ENCODE data around the gene SP3. TPM values are rescaled to one million over a fixed set of nuclear protein-coding genes. Genes with fewer than 3 reads are reported as not detected.

Gene SP3
- total RNA-seq, 4 donors from 2014 or later, result 57.1 to 106 (median 86.3) TPM

- H3K27ac ChIP-seq, result no peak overlapping the region
- H3K27me3 ChIP-seq, result no peaks in the 10 kb centered on the region
- no peak for TF ChIP-seq CTCF (IDR thresholded peaks at IDR 0.05)
- no peak for TF ChIP-seq POLR2A (IDR thresholded peaks at IDR 0.05)
- peaks cover 0 to 28% (median 5%) of the 10 kb centered on the region in 4 donors for H3K4me1 ChIP-seq
- no peaks in the 10 kb centered on the region for H3K36me3 ChIP-seq
- no peaks in the 10 kb centered on the region for H3K9me3 ChIP-seq
- H3K4me3 ChIP-seq, result no peak overlapping the region
- no peak for DNase-seq
These were observed 24.7 kb upstream of the SP3 start for GRCh38 chr2:173989884-173990215.

GRCh38 chr2:173989160-173989883 lies 24.1 kb upstream of the SP3 start:
- H3K9me3 ChIP-seq, result no peaks in the 10 kb centered on the region
- no peak overlapping the region for H3K4me3 ChIP-seq
- H3K27me3 ChIP-seq, result no peaks in the 10 kb centered on the region
- DNase-seq, result no peak
- TF ChIP-seq CTCF (IDR thresholded peaks at IDR 0.05) (no peak), POLR2A (IDR thresholded peaks at IDR 0.05) (no peak)
- H3K36me3 ChIP-seq, result no peaks in the 10 kb centered on the region
- no peak overlapping the region for H3K27ac ChIP-seq
- peaks cover 0 to 33% (median 5%) of the 10 kb centered on the region in 4 donors for H3K4me1 ChIP-seq

- H3K4me3 ChIP-seq, result no peak overlapping the region
- H3K27me3 ChIP-seq, result no peaks in the 10 kb centered on the region
- peak overlapping the region in 3 of 4 donors; percentile 15 to 41 (median 23) for H3K27ac ChIP-seq
- TF ChIP-seq CTCF (IDR thresholded peaks at IDR 0.05), result no peak
- no peak for TF ChIP-seq POLR2A (IDR thresholded peaks at IDR 0.05)
- H3K9me3 ChIP-seq, result no peaks in the 10 kb centered on the region
- peaks cover 0 to 34% (median 5%) of the 10 kb centered on the region in 4 donors for H3K4me1 ChIP-seq
- no peaks in the 10 kb centered on the region for H3K36me3 ChIP-seq
- DNase-seq, result peak in 1 of 3 donors; percentile 58
These were observed 21.6 kb upstream of the SP3 start for GRCh38 chr2:173986805-173987204.

- H3K27me3 ChIP-seq, result no peaks in the 10 kb centered on the region
- DNase-seq, result no peak
- H3K27ac ChIP-seq, result peak overlapping the region in 3 of 4 donors; percentile 15 to 41 (median 23)
- H3K36me3 ChIP-seq, result no peaks in the 10 kb centered on the region
- H3K4me3 ChIP-seq, result no peak overlapping the region
- H3K9me3 ChIP-seq, result no peaks in the 10 kb centered on the region
- H3K4me1 ChIP-seq, result peaks cover 0 to 23% (median 5%) of the 10 kb centered on the region in 4 donors
- no peak for TF ChIP-seq POLR2A (IDR thresholded peaks at IDR 0.05)
- TF ChIP-seq CTCF (IDR thresholded peaks at IDR 0.05), result no peak
These were observed 20.4 kb upstream of the SP3 start for GRCh38 chr2:173985605-173985992.

GRCh38 chr2:173984866-173985604 lies 19.9 kb upstream of the SP3 start:
- Histone ChIP-seq H3K27me3 (no peaks in the 10 kb centered on the region), H3K9me3 (no peaks in the 10 kb centered on the region), H3K27ac (peak overlapping the region in 3 of 4 donors; percentile 15 to 38 (median 23)), H3K36me3 (no peaks in the 10 kb centered on the region), H3K4me3 (no peak overlapping the region), H3K4me1 (peaks cover 0 to 23% (median 5%) of the 10 kb centered on the region in 4 donors)
- TF ChIP-seq POLR2A (IDR thresholded peaks at IDR 0.05) (no peak), CTCF (IDR thresholded peaks at IDR 0.05) (no peak)
- DNase-seq, result no peak
